IMR-90 (cell line): ENCODE results near the gene PHACTR2. TPM values are rescaled to one million over a fixed set of nuclear protein-coding genes. Genes with fewer than 3 reads are reported as not detected.
A peak's percentile ranks its signal among the peaks of the same experiment; 100 is the strongest.

ENCODE experiments used
- ATAC-seq: fragments of 200-7000 bp; cut with Tn5 transposase; 2 replicates; pipeline ENCODE4 v1.9.1; 2020; ENCODE audit warnings: low read depth, mild to moderate bottlenecking, moderate library complexity
- BruUV-seq: library from RNA; stranded (reverse); fragments of 400-500 nt; replicated peaks from 2 replicates; lab custom pipeline; 2021; lab: Mats Ljungman, UMichigan
- CTCF ChIA-PET: fragments of 300-600 bp; formaldehyde crosslinking; extraction: SDS; loops from one replicate; lab custom pipeline; 2021; ENCODE audit warnings: antibody characterized with exemption; lab: Yijun Ruan, JAX
- POLR2A ChIA-PET: fragments of 300-600 bp; sonication (Branson Sonifier 250); formaldehyde crosslinking; loops from one replicate; lab custom pipeline; 2022; ENCODE audit warnings: antibody characterized with exemption; ENCODE audit not compliant: unreplicated experiment; lab: Charles Lee
- DNase-seq: peaks from one replicate; pipeline ENCODE4 v3.0.0; 2013
- H2AFZ ChIP-seq: replicated peaks from 2 replicates; pipeline ENCODE3; 2013; ENCODE audit warnings: low read length, mild to moderate bottlenecking; ENCODE audit not compliant: poor library complexity
- H2AK5ac ChIP-seq: 2 replicates; pipeline ENCODE4 v1.6.1; 2013; ENCODE audit warnings: low read depth, low read length, inconsistent platforms
- H2AK9ac ChIP-seq: replicated peaks from 2 replicates; pipeline ENCODE3; 2013; ENCODE audit warnings: mild to moderate bottlenecking, low read depth, low read length, moderate library complexity; ENCODE audit not compliant: poor library complexity
- H2BK120ac ChIP-seq: 2 replicates; pipeline ENCODE4 v1.6.1; 2013; ENCODE audit warnings: low read depth, low read length, inconsistent platforms
- H2BK15ac ChIP-seq: 3 replicates; pipeline ENCODE4 v1.6.1; 2013; ENCODE audit warnings: low read depth, low read length, inconsistent platforms
- H2BK20ac ChIP-seq: 2 replicates; pipeline ENCODE4 v1.6.1; 2013; ENCODE audit warnings: low read depth, mild to moderate bottlenecking, inconsistent platforms, low read length, moderate library complexity
- H2BK5ac ChIP-seq: 2 replicates; pipeline ENCODE4 v1.6.1; 2013; ENCODE audit warnings: mild to moderate bottlenecking, low read depth, low read length, inconsistent platforms; ENCODE audit not compliant: poor library complexity, severe bottlenecking
- H3K14ac ChIP-seq: replicated peaks from 2 replicates; pipeline ENCODE4 v1.6.1; 2013; ENCODE audit warnings: low read depth, low read length, inconsistent platforms
- H3K18ac ChIP-seq: 2 replicates; pipeline ENCODE4 v1.6.1; 2013; ENCODE audit warnings: low read depth, low read length, control low read depth
- H3K23ac ChIP-seq: 2 replicates; pipeline ENCODE4 v1.6.1; 2013; ENCODE audit warnings: low read depth, low read length, inconsistent platforms
- H3K27ac ChIP-seq: 2 replicates; pipeline ENCODE4 v1.5.1; 2013; ENCODE audit warnings: mild to moderate bottlenecking, control low read depth, low read length; ENCODE audit not compliant: insufficient read depth
- H3K27me3 ChIP-seq: 2 replicates; pipeline ENCODE4 v1.6.1; 2013; ENCODE audit warnings: low read length; ENCODE audit not compliant: control insufficient read depth, insufficient read depth
- H3K36me3 ChIP-seq: 2 replicates; pipeline ENCODE4 v1.6.1; 2013; ENCODE audit warnings: low read length, mixed read lengths; ENCODE audit not compliant: control insufficient read depth, insufficient read depth
- H3K4ac ChIP-seq: 2 replicates; pipeline ENCODE4 v1.6.1; 2013; ENCODE audit warnings: low read depth, low read length, inconsistent platforms
- H3K4me1 ChIP-seq: 2 replicates; pipeline ENCODE4 v1.6.1; 2013; ENCODE audit warnings: low read length, mixed read lengths; ENCODE audit not compliant: control insufficient read depth, insufficient read depth
- H3K4me2 ChIP-seq: 2 replicates; pipeline ENCODE4 v1.6.1; 2013; ENCODE audit warnings: low read depth, mild to moderate bottlenecking, control low read depth, low read length, moderate library complexity
- H3K4me3 ChIP-seq: 2 replicates; pipeline ENCODE4 v1.5.1; 2013; ENCODE audit warnings: low read depth, mild to moderate bottlenecking, control low read depth, low read length, moderate library complexity; ENCODE audit not compliant: insufficient read depth
- H3K56ac ChIP-seq: 2 replicates; pipeline ENCODE4 v1.6.1; 2013; ENCODE audit warnings: low read length, inconsistent platforms; ENCODE audit not compliant: insufficient read depth; ENCODE audit errors: extremely low read depth
- H3K79me1 ChIP-seq, 2 experiments: 2 replicates each; pipeline ENCODE4 v1.6.1; 2013; ENCODE audit warnings: low read length in 2 of 2, inconsistent platforms in 1 of 2, low read depth in 1 of 2
- H3K9ac ChIP-seq: 2 replicates; pipeline ENCODE4 v1.6.1; 2013; ENCODE audit warnings: low read depth, low read length, control low read depth
- H3K9me1 ChIP-seq: 2 replicates; pipeline ENCODE4 v1.6.1; 2013; ENCODE audit warnings: low read length, inconsistent platforms; ENCODE audit not compliant: insufficient read depth
- H3K9me3 ChIP-seq: 2 replicates; pipeline ENCODE4 v1.6.1; 2013; ENCODE audit warnings: low read length; ENCODE audit not compliant: control insufficient read depth, insufficient read depth
- H4K20me1 ChIP-seq: 2 replicates; pipeline ENCODE4 v1.6.1; 2013; ENCODE audit warnings: low read length, inconsistent platforms; ENCODE audit not compliant: insufficient read depth
- H4K5ac ChIP-seq: 2 replicates; pipeline ENCODE4 v1.6.1; 2013; ENCODE audit warnings: mild to moderate bottlenecking, low read depth, low read length, control low read depth
- H4K8ac ChIP-seq, 2 experiments: 2 replicates each; pipeline ENCODE4 v1.6.1; 2013; ENCODE audit warnings: low read depth in 2 of 2, low read length in 2 of 2, control low read depth in 1 of 2, inconsistent platforms in 1 of 2
- H4K91ac ChIP-seq: 2 replicates; pipeline ENCODE4 v1.6.1; 2013; ENCODE audit warnings: low read depth, low read length, inconsistent platforms; ENCODE audit not compliant: insufficient read depth
- BHLHE40 ChIP-seq: fragments of 150-350 bp; IDR thresholded peaks from 2 replicates; pipeline ENCODE4 v1.6.1; 2016; ENCODE audit warnings: mild to moderate bottlenecking, low read depth, low read length
- CEBPB ChIP-seq: IDR thresholded peaks from 2 replicates; pipeline ENCODE4 v1.6.1; 2012; ENCODE audit warnings: low read depth, low read length, improper control_type of control experiment
- CHD1 ChIP-seq: IDR thresholded peaks from 2 replicates; pipeline ENCODE4 v1.6.1; 2012; ENCODE audit warnings: low read depth, low read length, improper control_type of control experiment
- FOS ChIP-seq: fragments of 150-350 bp; IDR thresholded peaks from 2 replicates; pipeline ENCODE4 v1.6.1; 2016; ENCODE audit warnings: low read depth, low read length
- MAFK ChIP-seq: IDR thresholded peaks from 2 replicates; pipeline ENCODE4 v1.6.1; 2012; ENCODE audit warnings: low read depth, low read length, improper control_type of control experiment
- MAZ ChIP-seq: IDR thresholded peaks from 2 replicates; pipeline ENCODE4 v1.6.1; 2012; ENCODE audit warnings: low read depth, mild to moderate bottlenecking, low read length, improper control_type of control experiment, moderate library complexity, borderline replicate concordance
- MXI1 ChIP-seq: IDR thresholded peaks from 2 replicates; pipeline ENCODE4 v1.6.1; 2012; ENCODE audit warnings: low read depth, mild to moderate bottlenecking, low read length, moderate library complexity, borderline replicate concordance
- NFE2L2 ChIP-seq: fragments of 150-350 bp; IDR thresholded peaks from 2 replicates; pipeline ENCODE4 v1.6.1; 2016; ENCODE audit warnings: low read depth, mild to moderate bottlenecking, low read length
- RAD21 ChIP-seq: IDR thresholded peaks from 2 replicates; pipeline ENCODE4 v1.6.1; 2012; ENCODE audit warnings: low read length, improper control_type of control experiment
- RCOR1 ChIP-seq: IDR thresholded peaks from 2 replicates; pipeline ENCODE4 v1.6.1; 2012; ENCODE audit warnings: mild to moderate bottlenecking, low read length, improper control_type of control experiment; ENCODE audit not compliant: insufficient replicate concordance
- RFX5 ChIP-seq: IDR thresholded peaks from 2 replicates; pipeline ENCODE4 v1.8.0; 2012; ENCODE audit warnings: low read depth, mild to moderate bottlenecking, low read length, moderate library complexity
- SMC3 ChIP-seq: fragments of 150-350 bp; IDR thresholded peaks from 2 replicates; pipeline ENCODE4 v1.6.1; 2016; ENCODE audit warnings: low read depth, mild to moderate bottlenecking, antibody characterized with exemption, low read length, moderate library complexity
- WGBS, 2 experiments: methylation state at CpG; one replicate each; pipeline versions ENCODE4 v1.1.5 to v1.1.7; 2013; ENCODE audit warnings: missing lambda C conversion rate in 2 of 2; ENCODE audit not compliant: insufficient read length in 1 of 2; ENCODE audit errors: extremely low coverage in 2 of 2; 5-methylcytosine and 5-hydroxymethylcytosine counted together
- dilution Hi-C: fragments of 300-500 bp; cut with HindIII; formaldehyde crosslinking; loops from one replicate; pipeline ENCODE4 v1.14.3; 2018; ENCODE audit warnings: low sequenced_read_pairs; ENCODE audit not compliant: unreplicated experiment
- in situ Hi-C: fragments of 300-500 bp; cut with MboI; formaldehyde crosslinking; loops from 3 replicates; pipeline ENCODE4 v1.14.3; 2019; ENCODE audit warnings: low sequenced_read_pairs, inconsistent platforms, mixed read lengths
- intact Hi-C: fragments of 100-400 bp; cut with micrococcal nuclease; formaldehyde crosslinking; loops from 2 replicates; pipeline ENCODE4 v1.10.0; 2022
- polyA plus RNA-seq, 3 experiments: library from polyadenylated mRNA; depleted of rRNA; stranded (reverse); fragments of >200 nt; gene quantifications; 2 replicates each; pipeline ENCODE4 v1.2.3, GENCODE V29; 2012; ENCODE audit warnings: low replicate concordance in 1 of 3
- total RNA-seq: library from RNA; depleted of rRNA; stranded (reverse); fragments of >200 nt; gene quantifications from 2 replicates; pipeline ENCODE4 v1.2.3, GENCODE V29; 2012
- TF ChIP-seq, protein P1 (sequence below): fragments of 150-350 bp; IDR thresholded peaks from 2 replicates; pipeline ENCODE4 v1.6.1; 2016; ENCODE audit warnings: low read depth, mild to moderate bottlenecking, low read length, moderate library complexity, borderline replicate concordance
- TF ChIP-seq, protein P2 (sequence below): fragments of 150-350 bp; IDR thresholded peaks from 2 replicates; pipeline ENCODE4 v1.6.1; 2017; ENCODE audit warnings: mild to moderate bottlenecking, antibody characterized with exemption, low read length, low read depth
- TF ChIP-seq, protein P3 (sequence below): conservative IDR thresholded peaks from 2 replicates; pipeline ENCODE4 v1.5.1; 2012; ENCODE audit warnings: mild to moderate bottlenecking, low read depth, low read length, improper control_type of control experiment

The PHACTR2 gene
- total and polyA plus RNA-seq, 2 of the 4 experiments (the other 2 are of a cell fraction): 14.5 to 74.2 TPM

DNA sequence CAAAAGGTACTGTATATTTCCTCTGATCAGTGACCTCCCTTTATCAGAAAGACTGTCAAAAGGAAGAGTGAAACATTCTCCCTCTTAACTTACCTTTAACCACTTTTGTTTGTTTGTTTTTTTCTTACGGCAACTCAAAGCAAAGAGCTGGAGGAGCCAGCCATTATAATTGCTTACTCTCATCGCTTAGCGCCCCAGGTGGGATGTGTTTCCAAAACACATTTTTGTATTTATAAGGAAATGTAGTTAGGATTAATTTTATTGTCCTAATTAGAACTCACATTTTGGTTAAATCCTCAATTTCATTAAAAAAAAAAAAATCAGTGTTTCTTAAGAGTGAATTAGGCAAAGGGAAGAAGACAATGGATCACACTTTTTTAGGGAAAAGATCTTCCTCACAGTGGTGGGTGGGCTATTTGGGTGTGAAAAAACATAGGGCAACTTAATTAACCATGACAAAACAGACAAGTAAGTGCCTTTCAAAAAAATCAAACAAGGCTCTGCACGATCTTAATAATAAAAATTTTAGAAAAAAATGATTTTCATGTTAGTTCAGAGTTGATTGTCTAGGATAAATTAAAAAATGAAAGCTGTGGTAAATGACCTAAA, 1.2 kb upstream of the PHACTR2 start:
- no peak for ATAC-seq
- no peak for DNase-seq
- H3K79me1 ChIP-seq: peaks cover 8 to 34% of the 10 kb centered on the region in 2 experiments
- no peak overlapping the region for H3K14ac ChIP-seq
- H2BK20ac ChIP-seq: peak overlapping the region; percentile 59
- H3K4me3 ChIP-seq: no peak overlapping the region
- H2BK120ac ChIP-seq: peak overlapping the region; percentile 18; the same call in 1 of the 2 replicates
- POLR2A ChIA-PET: no interaction called here
- H2BK5ac ChIP-seq: no peak overlapping the region
- H3K27ac ChIP-seq: peak overlapping the region; percentile 27; the same call in 1 of the 2 replicates
- H2AK5ac ChIP-seq: no peak overlapping the region
- H3K4ac ChIP-seq: no peak overlapping the region
- peaks cover 10% of the 10 kb centered on the region for H3K4me1 ChIP-seq
- H4K5ac ChIP-seq: no peak overlapping the region; the same call in 1 of the 2 replicates
- peaks cover 4% of the 10 kb centered on the region for H3K9me1 ChIP-seq
- no peaks in the 10 kb centered on the region for H3K36me3 ChIP-seq
- H3K23ac ChIP-seq: peak overlapping the region; percentile 37; the same call in 1 of the 2 replicates
- H3K56ac ChIP-seq: no peak overlapping the region
- TF ChIP-seq FOS (no peak), CEBPB (no peak), BHLHE40 (no peak), CHD1 (no peak), NFE2L2 (no peak), RFX5 (no peak), MXI1 (no peak), RAD21 (no peak), MAZ (no peak), RCOR1 (no peak), SMC3 (no peak), MAFK (no peak)
- TF ChIP-seq, protein P1, sequence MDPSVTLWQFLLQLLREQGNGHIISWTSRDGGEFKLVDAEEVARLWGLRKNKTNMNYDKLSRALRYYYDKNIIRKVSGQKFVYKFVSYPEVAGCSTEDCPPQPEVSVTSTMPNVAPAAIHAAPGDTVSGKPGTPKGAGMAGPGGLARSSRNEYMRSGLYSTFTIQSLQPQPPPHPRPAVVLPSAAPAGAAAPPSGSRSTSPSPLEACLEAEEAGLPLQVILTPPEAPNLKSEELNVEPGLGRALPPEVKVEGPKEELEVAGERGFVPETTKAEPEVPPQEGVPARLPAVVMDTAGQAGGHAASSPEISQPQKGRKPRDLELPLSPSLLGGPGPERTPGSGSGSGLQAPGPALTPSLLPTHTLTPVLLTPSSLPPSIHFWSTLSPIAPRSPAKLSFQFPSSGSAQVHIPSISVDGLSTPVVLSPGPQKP: no peak
- TF ChIP-seq, protein P2, sequence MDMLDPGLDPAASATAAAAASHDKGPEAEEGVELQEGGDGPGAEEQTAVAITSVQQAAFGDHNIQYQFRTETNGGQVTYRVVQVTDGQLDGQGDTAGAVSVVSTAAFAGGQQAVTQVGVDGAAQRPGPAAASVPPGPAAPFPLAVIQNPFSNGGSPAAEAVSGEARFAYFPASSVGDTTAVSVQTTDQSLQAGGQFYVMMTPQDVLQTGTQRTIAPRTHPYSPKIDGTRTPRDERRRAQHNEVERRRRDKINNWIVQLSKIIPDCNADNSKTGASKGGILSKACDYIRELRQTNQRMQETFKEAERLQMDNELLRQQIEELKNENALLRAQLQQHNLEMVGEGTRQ: no peak
- TF ChIP-seq, protein P3, sequence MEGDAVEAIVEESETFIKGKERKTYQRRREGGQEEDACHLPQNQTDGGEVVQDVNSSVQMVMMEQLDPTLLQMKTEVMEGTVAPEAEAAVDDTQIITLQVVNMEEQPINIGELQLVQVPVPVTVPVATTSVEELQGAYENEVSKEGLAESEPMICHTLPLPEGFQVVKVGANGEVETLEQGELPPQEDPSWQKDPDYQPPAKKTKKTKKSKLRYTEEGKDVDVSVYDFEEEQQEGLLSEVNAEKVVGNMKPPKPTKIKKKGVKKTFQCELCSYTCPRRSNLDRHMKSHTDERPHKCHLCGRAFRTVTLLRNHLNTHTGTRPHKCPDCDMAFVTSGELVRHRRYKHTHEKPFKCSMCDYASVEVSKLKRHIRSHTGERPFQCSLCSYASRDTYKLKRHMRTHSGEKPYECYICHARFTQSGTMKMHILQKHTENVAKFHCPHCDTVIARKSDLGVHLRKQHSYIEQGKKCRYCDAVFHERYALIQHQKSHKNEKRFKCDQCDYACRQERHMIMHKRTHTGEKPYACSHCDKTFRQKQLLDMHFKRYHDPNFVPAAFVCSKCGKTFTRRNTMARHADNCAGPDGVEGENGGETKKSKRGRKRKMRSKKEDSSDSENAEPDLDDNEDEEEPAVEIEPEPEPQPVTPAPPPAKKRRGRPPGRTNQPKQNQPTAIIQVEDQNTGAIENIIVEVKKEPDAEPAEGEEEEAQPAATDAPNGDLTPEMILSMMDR: no peak
- H3K27me3 ChIP-seq: no peaks in the 10 kb centered on the region
- CTCF ChIA-PET: no interaction called here
- WGBS, 2 experiments: no CpG with 5 or more reads among the region's 4 CpGs
- intact Hi-C loops (loop anchor here (5.0 kb wide), 1 partner anchor 336 kb away; no protein-coding TSS in a partner anchor), in situ Hi-C loops (no loop called here), dilution Hi-C loops (no loop called here)
- H4K8ac ChIP-seq: no peak overlapping the region
- H2AFZ ChIP-seq: no peak overlapping the region
- H3K9ac ChIP-seq: no peak overlapping the region
- no TSS peak for BruUV-seq
- H2BK15ac ChIP-seq: no peak overlapping the region
- H2AK9ac ChIP-seq: no peak overlapping the region
- no peaks in the 10 kb centered on the region for H3K9me3 ChIP-seq
- no peak overlapping the region for H3K4me2 ChIP-seq
- H4K91ac ChIP-seq: no peak overlapping the region
- H3K18ac ChIP-seq: peak overlapping the region; percentile 42; the same call in 1 of the 2 replicates
- H4K20me1 ChIP-seq: no peaks in the 10 kb centered on the region
